HepG2 (cell line): ENCODE results near the gene MED13L. TPM values are rescaled to one million over a fixed set of nuclear protein-coding genes. Genes with fewer than 3 reads are reported as not detected.

Experiments used
- ATAC-seq: fragments of 200-7000 bp; cut with Tn5 transposase; 3 replicates; pipeline ENCODE4 v1.9.1; 2020; ENCODE audit warnings: mild to moderate bottlenecking, moderate library complexity
- BruUV-seq: library from RNA; stranded (reverse); fragments of 400-500 nt; replicated peaks from 2 replicates; lab custom pipeline; 2021; lab: Mats Ljungman, UMichigan
- CTCF ChIA-PET: fragments of 300-600 bp; formaldehyde crosslinking; extraction: SDS; loops from one replicate; lab custom pipeline; 2021; ENCODE audit warnings: low total read pairs, inconsistent platforms, low intra/inter-chr PET ratio; lab: Yijun Ruan, JAX
- POLR2A ChIA-PET: fragments of 350-600 bp; sonication (Branson Sonifier 250); formaldehyde crosslinking; loops from one replicate; lab custom pipeline; 2020; ENCODE audit warnings: antibody characterized with exemption, inconsistent platforms; lab: Yijun Ruan, JAX
- DNase-seq: peaks from one replicate; pipeline ENCODE4 v3.0.0-alpha.2; 2015; ENCODE audit warnings: low spot score
- FAIRE-seq: peaks from 3 replicates; lab custom pipeline; 2011; peaks lifted over from hg19 to GRCh38; lab: Jason Lieb, UNC
- H2AFZ ChIP-seq: one replicate; pipeline ENCODE4 v1.6.1; 2011; ENCODE audit warnings: low read length, inconsistent platforms
- H3K27ac ChIP-seq: fragments of 300-600 bp; 3 replicates; pipeline ENCODE4 v1.8.0; 2011; ENCODE audit warnings: mixed run types, mild to moderate bottlenecking, mixed read lengths, low read length, inconsistent platforms; ENCODE audit not compliant: insufficient read depth; ENCODE audit errors: extremely low read length
- H3K27me3 ChIP-seq, 2 experiments: fragments of 200-600 bp in 1 of 2; 2 replicates in 1 of 2; 3 replicates in 1 of 2; pipeline versions ENCODE4 v1.6.0 to v1.8.0; 2011; ENCODE audit warnings: low read length in 2 of 2, mild to moderate bottlenecking in 2 of 2, moderate library complexity in 2 of 2, inconsistent platforms in 1 of 2; ENCODE audit not compliant: insufficient read depth in 2 of 2, control insufficient read depth in 1 of 2
- H3K36me3 ChIP-seq, 2 experiments: fragments of 200-600 bp in 1 of 2; replicated peaks in 1 of 2; 2 replicates in 1 of 2; 3 replicates in 1 of 2; pipeline versions ENCODE4 v1.5.1 to v1.8.0; 2011; ENCODE audit warnings: low read length in 2 of 2, inconsistent platforms in 1 of 2; ENCODE audit not compliant: insufficient read depth in 2 of 2, control insufficient read depth in 1 of 2
- H3K4me1 ChIP-seq: 2 replicates; pipeline ENCODE4 v1.5.1; 2012; ENCODE audit warnings: low read length, inconsistent platforms; ENCODE audit not compliant: insufficient read depth
- H3K4me2 ChIP-seq: 2 replicates; pipeline ENCODE4 v1.6.0; 2011; ENCODE audit warnings: low read depth, low read length, inconsistent platforms
- H3K4me3 ChIP-seq, 3 experiments: fragments of 200-600 bp in 1 of 3; sonication (generic), shearing (Covaris generic) in 1 of 3; replicated peaks in 1 of 3; 2 replicates each; pipeline ENCODE4 v1.5.1; 2011 to 2016; ENCODE audit warnings: low read length in 3 of 3, inconsistent platforms in 2 of 3, low read depth in 2 of 3, mild to moderate bottlenecking in 2 of 3, control low read depth in 1 of 3, mixed read lengths in 1 of 3; ENCODE audit not compliant: insufficient read depth in 1 of 3
- H3K79me2 ChIP-seq: one replicate; pipeline ENCODE4 v1.6.1; 2011; ENCODE audit warnings: low read length, inconsistent platforms; ENCODE audit not compliant: insufficient read depth
- H3K9ac ChIP-seq: 2 replicates; pipeline ENCODE4 v1.6.0; 2011; ENCODE audit warnings: mild to moderate bottlenecking, low read depth, low read length, inconsistent platforms; ENCODE audit not compliant: insufficient read depth
- H3K9me3 ChIP-seq: 2 replicates; pipeline ENCODE4 v1.5.1; 2012; ENCODE audit warnings: mild to moderate bottlenecking, low read length
- H4K20me1 ChIP-seq: 2 replicates; pipeline ENCODE4 v1.6.0; 2011; ENCODE audit warnings: inconsistent platforms, mild to moderate bottlenecking, low read length, moderate library complexity; ENCODE audit not compliant: insufficient read depth
- DNMT1 ChIP-seq: sonication (generic); formaldehyde crosslinking; IDR thresholded peaks from 2 replicates; pipeline ENCODE4 v1.5.1; 2020; ENCODE audit warnings: mild to moderate bottlenecking, missing genetic modification reagents
- EED ChIP-seq: sonication (generic); formaldehyde crosslinking; IDR thresholded peaks from 2 replicates; pipeline ENCODE4 v1.5.0; 2020; ENCODE audit warnings: mild to moderate bottlenecking, missing genetic modification reagents
- FOSL2 ChIP-seq: sonication (generic); formaldehyde crosslinking; IDR thresholded peaks from 2 replicates; pipeline ENCODE4 v1.4.0; 2020; ENCODE audit warnings: missing genetic modification reagents
- FOXK2 ChIP-seq: fragments of 450-650 bp; IDR thresholded peaks from 2 replicates; pipeline ENCODE4 v1.6.1; 2016
- THYN1 ChIP-seq: sonication (generic); formaldehyde crosslinking; IDR thresholded peaks from 2 replicates; pipeline ENCODE4 v1.8.1; 2023; ENCODE audit warnings: low read depth, mild to moderate bottlenecking, moderate library complexity, missing genetic modification reagents, borderline replicate concordance
- TSC22D2 ChIP-seq: sonication (generic); formaldehyde crosslinking; IDR thresholded peaks from 2 replicates; pipeline ENCODE4 v1.5.1; 2020; ENCODE audit warnings: missing genetic modification reagents, mild to moderate bottlenecking, borderline replicate concordance
- ZNF564 ChIP-seq: sonication (generic); formaldehyde crosslinking; IDR thresholded peaks from 2 replicates; pipeline ENCODE4 v1.8.1; 2023; ENCODE audit warnings: mild to moderate bottlenecking, missing genetic modification reagents
- ZNF644 ChIP-seq: IDR thresholded peaks from 2 replicates; pipeline ENCODE4 v1.6.1; 2016; ENCODE audit warnings: low read depth
- ZNF678 ChIP-seq: sonication (generic); formaldehyde crosslinking; IDR thresholded peaks from 2 replicates; pipeline ENCODE4 v1.4.0; 2020; ENCODE audit warnings: mild to moderate bottlenecking, missing genetic modification reagents
- ZNF850 ChIP-seq: sonication (generic); formaldehyde crosslinking; conservative IDR thresholded peaks from 2 replicates; pipeline ENCODE4 v1.9.0; 2021; ENCODE audit warnings: mild to moderate bottlenecking, missing genetic modification reagents
- WGBS: methylation state at CpG from one replicate; pipeline ENCODE4 v1.1.6; 2017; ENCODE audit warnings: low lambda C conversion rate; 5-methylcytosine and 5-hydroxymethylcytosine counted together
- in situ Hi-C: cut with HindIII; loops from 2 replicates; pipeline ENCODE4 v1.10.0; 2017; ENCODE audit warnings: low pct_unique_long_range_greater_than_20kb; ENCODE audit not compliant: extremely low pct_ligation_motif_present
- intact Hi-C: fragments of 100-400 bp; cut with micrococcal nuclease; formaldehyde crosslinking; loops from one replicate; pipeline ENCODE4 v1.10.0; 2022; ENCODE audit not compliant: unreplicated experiment
- polyA plus RNA-seq, 8 experiments: library from polyadenylated mRNA; depleted of rRNA in 3 of 8; stranded (reverse) in 7 of 8; unstranded in 1 of 8; fragments of >200 nt; fragmentation: Illumina TruSeq in 4 of 8; extraction: Trizol in 4 of 8; gene quantifications; 2 replicates each; pipeline versions ENCODE4 v1.2.1 to v1.2.3, GENCODE V29; 2011 to 2016; ENCODE audit warnings: low read depth in 4 of 8, missing spikeins in 1 of 8, mixed read lengths in 1 of 8; ENCODE audit not compliant: insufficient read depth in 1 of 8
- total RNA-seq, 5 experiments: library from RNA; depleted of rRNA; stranded (reverse); fragments of >200 nt; fragmentation: Illumina TruSeq; extraction: Trizol; gene quantifications; 2 replicates each; pipeline ENCODE4 v1.2.3, GENCODE V29; 2016; ENCODE audit warnings: low read depth in 1 of 5
- TF ChIP-seq, protein P1 (sequence below): sonication (generic); formaldehyde crosslinking; IDR thresholded peaks from 2 replicates; pipeline ENCODE4 v1.4.0; 2020; ENCODE audit warnings: missing genetic modification reagents
- TF ChIP-seq, protein P2 (sequence below): fragments of 450-650 bp; IDR thresholded peaks from 2 replicates; pipeline ENCODE4 v1.6.1; 2016
- TF ChIP-seq, protein P3 (sequence below): sonication (generic); formaldehyde crosslinking; IDR thresholded peaks from 2 replicates; pipeline ENCODE4 v1.8.0; 2022; ENCODE audit warnings: mild to moderate bottlenecking, missing genetic modification reagents, moderate library complexity
- TF ChIP-seq, protein P4 (sequence below): sonication (generic); formaldehyde crosslinking; IDR thresholded peaks from 2 replicates; pipeline ENCODE4 v1.4.0; 2020; ENCODE audit warnings: mild to moderate bottlenecking, missing genetic modification reagents

Gene MED13L
- total and polyA plus RNA-seq, 2 of the 13 experiments (the other 11 are each of a cell fraction or from before 2014, with no cell fraction given): 24.8 to 38.9 TPM

DNA sequence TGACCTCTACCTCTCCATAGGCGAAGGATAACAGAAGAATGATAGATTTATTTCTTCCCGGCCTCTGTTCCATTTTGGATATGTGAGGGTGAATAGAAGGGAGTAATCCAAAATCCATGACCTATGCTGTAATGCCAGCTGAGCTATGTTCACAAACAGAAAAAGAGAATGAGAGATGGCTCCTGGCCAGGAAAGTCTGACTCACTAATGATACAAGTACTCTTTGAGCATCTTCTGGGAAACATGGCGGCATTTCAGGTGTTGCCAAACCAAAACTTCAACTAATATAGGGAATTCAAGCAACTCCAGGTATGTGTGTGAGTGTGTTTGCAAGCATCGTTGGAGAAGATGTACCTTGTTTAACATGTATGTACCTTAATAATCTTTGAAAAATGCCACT is 55.1 kb downstream of the MED13L start:
- Histone ChIP-seq H3K79me2 (peaks cover 3% of the 10 kb centered on the region), H3K4me2 (no peak overlapping the region), H3K9me3 (no peaks in the 10 kb centered on the region), H3K9ac (no peak overlapping the region), H2AFZ (no peak overlapping the region), H3K27ac (no peak overlapping the region), H3K36me3 (peaks cover 0 to 2% of the 10 kb centered on the region in 2 experiments; a peak in 1 of 5 replicates), H3K4me1 (no peaks in the 10 kb centered on the region), H4K20me1 (no peaks in the 10 kb centered on the region), H3K27me3 (no peaks in the 10 kb centered on the region), H3K4me3 (no peak overlapping the region)
- no TSS peak for BruUV-seq
- WGBS: 93% methylated on average over 4 of the region's 4 CpGs
- ATAC-seq: no peak
- in situ Hi-C loops: no loop called here
- FAIRE-seq: no peak
- peak; percentile 65 for TF ChIP-seq FOSL2
- no peak for TF ChIP-seq TSC22D2
- TF ChIP-seq, protein P1, sequence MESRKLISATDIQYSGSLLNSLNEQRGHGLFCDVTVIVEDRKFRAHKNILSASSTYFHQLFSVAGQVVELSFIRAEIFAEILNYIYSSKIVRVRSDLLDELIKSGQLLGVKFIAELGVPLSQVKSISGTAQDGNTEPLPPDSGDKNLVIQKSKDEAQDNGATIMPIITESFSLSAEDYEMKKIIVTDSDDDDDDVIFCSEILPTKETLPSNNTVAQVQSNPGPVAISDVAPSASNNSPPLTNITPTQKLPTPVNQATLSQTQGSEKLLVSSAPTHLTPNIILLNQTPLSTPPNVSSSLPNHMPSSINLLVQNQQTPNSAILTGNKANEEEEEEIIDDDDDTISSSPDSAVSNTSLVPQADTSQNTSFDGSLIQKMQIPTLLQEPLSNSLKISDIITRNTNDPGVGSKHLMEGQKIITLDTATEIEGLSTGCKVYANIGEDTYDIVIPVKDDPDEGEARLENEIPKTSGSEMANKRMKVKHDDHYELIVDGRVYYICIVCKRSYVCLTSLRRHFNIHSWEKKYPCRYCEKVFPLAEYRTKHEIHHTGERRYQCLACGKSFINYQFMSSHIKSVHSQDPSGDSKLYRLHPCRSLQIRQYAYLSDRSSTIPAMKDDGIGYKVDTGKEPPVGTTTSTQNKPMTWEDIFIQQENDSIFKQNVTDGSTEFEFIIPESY: 0 out of 2 replicates have a peak, but pooled peaks have one; percentile 38
- TF ChIP-seq ZNF644: peak; percentile 51; the same call in 1 of the 2 replicates
- CTCF ChIA-PET: no interaction called here
- DNase-seq: peak; percentile 55
- POLR2A ChIA-PET: no interaction called here
- intact Hi-C loops: no loop called here

DNA sequence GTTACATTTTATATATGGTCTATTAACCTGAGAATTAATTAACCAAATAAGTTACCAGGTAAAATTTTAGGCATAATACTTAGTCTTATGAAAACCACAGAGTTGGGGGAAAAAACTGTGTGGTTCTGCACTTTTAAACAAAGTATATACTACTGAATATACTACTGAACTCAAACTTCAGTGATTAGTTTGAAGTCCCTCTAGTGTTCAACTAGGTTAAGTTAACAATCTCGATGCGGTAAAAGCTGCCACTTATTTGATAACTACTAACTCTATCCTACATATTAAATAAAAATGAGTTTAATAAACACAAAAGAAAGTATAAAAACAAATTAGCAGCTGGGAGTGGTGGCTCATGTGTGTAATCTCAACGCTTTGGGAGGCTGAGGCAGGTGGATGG is 56.7 kb downstream of the MED13L start:
- ATAC-seq: no peak
- Histone ChIP-seq H3K4me3 (no peak overlapping the region), H3K27me3 (no peaks in the 10 kb centered on the region), H3K9me3 (no peaks in the 10 kb centered on the region), H3K4me2 (no peak overlapping the region), H3K36me3 (no peaks in the 10 kb centered on the region; a peak in 1 of 5 replicates), H3K27ac (no peak overlapping the region), H2AFZ (no peak overlapping the region), H4K20me1 (no peaks in the 10 kb centered on the region), H3K4me1 (no peaks in the 10 kb centered on the region), H3K9ac (no peak overlapping the region), H3K79me2 (peaks cover 5% of the 10 kb centered on the region)
- DNase-seq: no peak
- intact Hi-C loops: no loop called here
- POLR2A ChIA-PET: no interaction called here
- in situ Hi-C loops: no loop called here
- BruUV-seq: no TSS peak
- no peak for FAIRE-seq
- CTCF ChIA-PET: no interaction called here
- TF ChIP-seq EED (CRISPR knock-in tag) (no peak), ZNF564 (CRISPR knock-in tag) (no peak), ZNF850 (CRISPR knock-in tag) (no peak), FOXK2 (no peak), ZNF678 (CRISPR knock-in tag) (no peak), THYN1 (CRISPR knock-in tag) (no peak), DNMT1 (CRISPR knock-in tag) (no peak), ZNF644 (no peak)
- TF ChIP-seq, protein P2, sequence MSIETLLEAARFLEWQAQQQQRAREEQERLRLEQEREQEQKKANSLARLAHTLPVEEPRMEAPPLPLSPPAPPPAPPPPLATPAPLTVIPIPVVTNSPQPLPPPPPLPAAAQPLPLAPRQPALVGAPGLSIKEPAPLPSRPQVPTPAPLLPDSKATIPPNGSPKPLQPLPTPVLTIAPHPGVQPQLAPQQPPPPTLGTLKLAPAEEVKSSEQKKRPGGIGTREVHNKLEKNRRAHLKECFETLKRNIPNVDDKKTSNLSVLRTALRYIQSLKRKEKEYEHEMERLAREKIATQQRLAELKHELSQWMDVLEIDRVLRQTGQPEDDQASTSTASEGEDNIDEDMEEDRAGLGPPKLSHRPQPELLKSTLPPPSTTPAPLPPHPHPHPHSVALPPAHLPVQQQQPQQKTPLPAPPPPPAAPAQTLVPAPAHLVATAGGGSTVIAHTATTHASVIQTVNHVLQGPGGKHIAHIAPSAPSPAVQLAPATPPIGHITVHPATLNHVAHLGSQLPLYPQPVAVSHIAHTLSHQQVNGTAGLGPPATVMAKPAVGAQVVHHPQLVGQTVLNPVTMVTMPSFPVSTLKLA: no peak
- TF ChIP-seq, protein P3, sequence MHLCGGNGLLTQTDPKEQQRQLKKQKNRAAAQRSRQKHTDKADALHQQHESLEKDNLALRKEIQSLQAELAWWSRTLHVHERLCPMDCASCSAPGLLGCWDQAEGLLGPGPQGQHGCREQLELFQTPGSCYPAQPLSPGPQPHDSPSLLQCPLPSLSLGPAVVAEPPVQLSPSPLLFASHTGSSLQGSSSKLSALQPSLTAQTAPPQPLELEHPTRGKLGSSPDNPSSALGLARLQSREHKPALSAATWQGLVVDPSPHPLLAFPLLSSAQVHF: no peak
- TF ChIP-seq, protein P4, sequence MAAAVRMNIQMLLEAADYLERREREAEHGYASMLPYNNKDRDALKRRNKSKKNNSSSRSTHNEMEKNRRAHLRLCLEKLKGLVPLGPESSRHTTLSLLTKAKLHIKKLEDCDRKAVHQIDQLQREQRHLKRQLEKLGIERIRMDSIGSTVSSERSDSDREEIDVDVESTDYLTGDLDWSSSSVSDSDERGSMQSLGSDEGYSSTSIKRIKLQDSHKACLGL (CRISPR knock-in tag): no peak
- WGBS: 98% methylated on average over 3 of the region's 3 CpGs
